GM21825 (cell line): ENCODE measurements around the gene SLCO4A1.
"Not testable (repeated sequence)": the region's sequence is repeated elsewhere in the genome, so short reads cannot be mapped to it uniquely, and the experiment has no call there.

ENCODE experiments used
- ATAC-seq: cut with Tn5 transposase; IDR thresholded peaks from one replicate; pipeline ENCODE4 v1.9.1; 2021; ENCODE audit warnings: mild to moderate bottlenecking, moderate library complexity; ENCODE audit not compliant: unreplicated experiment

SLCO4A1 gene

DNA sequence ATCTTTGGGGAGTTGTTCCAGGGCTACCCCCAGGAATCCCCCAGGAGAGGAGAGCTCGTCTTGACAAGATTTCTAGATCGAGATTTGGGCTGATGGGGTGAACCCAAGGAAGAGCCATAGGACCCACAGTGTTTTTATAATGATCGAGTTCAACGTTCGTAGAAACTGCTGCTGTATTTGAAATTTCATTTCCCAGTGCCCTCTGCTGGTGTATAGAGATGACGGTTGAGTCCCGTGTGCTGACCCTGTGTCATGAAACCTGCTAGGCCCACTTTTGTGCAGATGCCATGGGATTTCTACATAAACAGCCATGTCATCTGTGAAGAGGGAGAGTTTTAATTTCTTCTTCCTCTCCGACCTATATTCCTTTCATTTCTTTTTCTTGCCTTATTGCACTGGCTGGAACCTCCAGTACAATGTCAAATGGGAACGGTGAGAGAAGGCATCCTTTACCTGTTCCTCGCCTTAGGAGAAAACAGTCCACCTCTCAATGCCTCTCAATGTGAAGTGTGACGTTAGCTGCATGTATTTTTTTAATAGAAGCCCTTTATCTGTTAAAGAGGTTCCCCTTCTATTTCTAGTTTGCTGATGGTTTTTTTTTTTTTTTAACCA is 37.8 kb downstream of the SLCO4A1 start:
- no peak for ATAC-seq

DNA sequence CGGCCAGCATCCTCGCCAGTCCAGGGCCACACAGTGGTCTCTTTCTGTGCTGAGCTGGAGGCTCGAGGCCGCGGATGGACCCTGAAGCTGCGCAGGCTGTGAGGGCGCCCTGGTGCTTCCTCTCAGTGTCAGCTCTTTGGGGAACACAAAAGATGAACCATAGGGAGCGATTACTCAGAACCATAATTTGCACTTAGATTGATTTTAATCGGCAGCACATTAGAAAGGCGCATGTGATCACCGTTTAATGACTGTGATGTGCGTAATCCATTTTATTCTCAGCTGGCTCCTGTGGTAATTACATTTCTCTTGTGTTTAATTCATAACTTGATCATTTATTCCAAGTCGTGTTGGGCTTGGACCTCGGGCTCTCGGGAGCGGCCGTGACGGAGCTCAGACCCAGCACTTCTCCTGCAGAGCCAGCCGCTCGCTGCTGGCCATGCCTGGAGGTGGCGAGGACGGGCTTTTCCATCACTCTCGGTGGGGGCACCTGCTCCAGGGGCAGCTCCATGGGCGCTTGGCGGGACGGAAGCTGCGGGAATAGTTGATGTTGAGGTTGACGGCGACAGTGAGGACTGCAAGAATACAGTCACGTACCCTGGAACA is 40.7 kb downstream of the SLCO4A1 start:
- no peak for ATAC-seq

DNA sequence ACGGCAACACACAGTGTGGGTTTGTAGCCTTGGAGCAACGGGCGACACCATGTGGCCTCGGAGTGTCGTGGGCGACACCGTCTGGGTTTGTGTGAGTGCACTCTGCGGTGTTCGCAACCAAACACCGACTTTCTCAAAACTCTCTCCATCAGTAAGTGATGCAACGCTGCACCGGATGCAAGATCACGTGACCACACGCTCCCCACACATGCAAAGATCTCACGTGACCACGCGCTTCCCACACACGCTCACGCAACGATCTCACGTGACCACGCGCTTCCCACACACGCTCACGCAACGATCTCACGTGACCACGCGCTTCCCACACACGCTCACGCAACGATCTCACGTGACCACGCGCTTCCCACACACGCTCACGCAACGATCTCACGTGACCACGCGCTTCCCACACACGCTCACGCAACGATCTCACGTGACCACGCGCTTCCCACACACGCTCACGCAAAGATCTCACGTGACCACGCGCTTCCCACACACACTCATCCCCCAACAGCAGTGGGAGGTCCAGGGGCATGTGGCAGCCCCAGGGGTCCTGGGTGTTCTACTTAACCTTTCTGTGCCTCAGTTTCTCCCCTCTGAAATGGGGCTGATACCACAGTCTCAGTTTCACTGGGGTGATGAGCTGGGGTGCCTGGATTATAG is 41.5 kb downstream of the SLCO4A1 start:
- ATAC-seq: not testable (repeated sequence)

DNA sequence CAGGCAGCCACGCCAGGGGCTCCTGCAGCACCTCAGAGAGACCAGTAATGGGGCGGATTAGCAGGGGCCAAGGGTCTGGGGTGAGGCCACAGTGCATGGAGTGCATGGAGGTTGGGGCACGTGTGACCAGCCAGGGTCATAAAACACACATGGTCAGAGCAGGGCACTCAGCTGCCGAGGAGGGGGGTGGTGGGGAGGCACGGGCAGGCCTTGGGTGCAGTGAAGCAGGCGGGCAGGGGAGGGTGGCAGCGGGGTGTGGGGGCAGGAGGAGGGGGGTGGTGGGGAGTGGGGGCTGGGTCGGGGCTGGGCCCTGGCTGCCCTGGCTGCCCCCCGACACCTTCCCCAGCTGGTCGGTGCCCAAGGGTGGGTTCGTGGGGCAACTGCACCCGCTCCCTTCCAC is 42.7 kb downstream of the SLCO4A1 start:
- no peak for ATAC-seq

DNA sequence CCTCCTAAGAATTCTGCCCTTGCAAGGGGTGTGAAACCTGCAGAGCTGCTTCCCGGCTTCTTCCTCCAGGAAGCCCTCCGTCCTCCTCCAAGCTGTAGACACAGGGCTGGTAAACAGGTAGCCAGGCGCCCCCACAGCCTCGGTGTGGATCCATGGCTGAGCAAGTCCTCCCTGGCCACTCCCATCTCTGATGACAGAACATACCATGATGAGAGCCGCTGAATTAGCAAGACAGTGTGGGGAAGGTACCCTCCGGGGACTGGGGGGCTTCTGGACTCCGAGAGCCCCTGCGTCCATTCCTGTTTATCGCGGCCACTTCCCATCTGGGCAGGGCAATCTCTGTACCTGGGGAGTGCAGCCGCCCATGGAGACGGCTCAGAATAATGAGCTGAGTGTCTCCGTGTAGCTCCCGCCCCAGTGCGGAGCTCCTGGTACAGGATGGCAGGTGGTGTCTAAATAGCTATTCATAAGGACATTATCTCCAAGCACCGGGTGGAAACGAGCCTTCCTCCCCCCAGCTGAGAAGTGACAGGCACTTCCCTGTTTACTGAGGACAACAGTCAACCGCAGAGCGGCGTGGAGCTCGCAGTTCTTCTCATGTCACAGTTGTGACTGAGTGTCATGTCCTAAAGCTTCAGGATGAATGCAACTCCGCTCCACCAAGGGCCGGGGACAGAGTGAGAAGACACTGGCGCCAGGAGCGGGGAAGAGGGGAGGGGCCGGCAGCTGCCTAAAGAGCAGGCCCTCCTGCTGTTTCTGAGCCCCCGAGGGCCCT is 43.7 kb downstream of the SLCO4A1 start:
- no peak for ATAC-seq

DNA sequence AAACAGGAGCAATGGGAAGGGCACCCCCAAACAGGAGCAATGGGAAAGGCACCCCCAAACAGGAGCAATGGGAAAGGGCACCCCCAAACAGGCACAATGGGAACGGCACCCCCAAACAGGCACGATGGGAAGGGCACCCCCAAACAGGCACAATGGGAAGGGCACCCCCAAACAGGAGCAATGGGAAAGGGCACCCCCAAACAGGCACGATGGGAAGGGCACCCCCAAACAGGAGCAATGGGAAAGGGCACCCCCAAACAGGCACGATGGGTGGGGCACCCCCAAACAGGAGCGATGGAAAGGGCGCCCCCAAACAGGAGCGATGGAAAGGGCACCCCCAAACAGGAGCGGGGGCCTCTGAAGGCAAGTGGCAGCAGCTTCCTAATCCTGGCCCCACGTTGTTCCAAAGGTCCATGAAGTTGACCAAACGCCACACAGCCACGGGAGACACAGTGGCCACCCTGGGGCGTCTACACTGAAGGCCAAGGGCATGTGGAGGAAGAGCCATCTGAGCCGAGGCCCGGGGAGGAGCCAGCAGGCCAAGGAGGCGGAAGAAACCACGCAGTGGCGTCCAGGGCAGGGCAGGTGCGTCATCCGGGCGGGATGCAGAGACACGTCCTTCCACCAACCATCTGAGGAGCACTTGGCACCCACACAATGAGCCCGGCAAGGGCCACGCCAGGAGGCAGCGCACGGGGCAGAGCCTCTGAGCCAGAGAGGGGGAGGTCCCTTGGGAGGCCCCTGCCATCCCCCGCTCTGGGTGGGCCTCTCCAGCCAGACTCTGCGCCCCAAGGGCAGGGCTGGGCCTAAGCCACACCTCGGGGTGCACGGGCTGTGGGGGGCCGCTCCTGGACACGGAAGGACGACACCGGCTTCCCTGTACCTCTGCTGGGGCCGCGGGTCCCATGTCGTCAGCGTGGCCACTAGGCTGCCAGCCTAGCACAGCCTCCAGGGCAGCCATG is 44.8 kb downstream of the SLCO4A1 start:
- ATAC-seq: no peak

DNA sequence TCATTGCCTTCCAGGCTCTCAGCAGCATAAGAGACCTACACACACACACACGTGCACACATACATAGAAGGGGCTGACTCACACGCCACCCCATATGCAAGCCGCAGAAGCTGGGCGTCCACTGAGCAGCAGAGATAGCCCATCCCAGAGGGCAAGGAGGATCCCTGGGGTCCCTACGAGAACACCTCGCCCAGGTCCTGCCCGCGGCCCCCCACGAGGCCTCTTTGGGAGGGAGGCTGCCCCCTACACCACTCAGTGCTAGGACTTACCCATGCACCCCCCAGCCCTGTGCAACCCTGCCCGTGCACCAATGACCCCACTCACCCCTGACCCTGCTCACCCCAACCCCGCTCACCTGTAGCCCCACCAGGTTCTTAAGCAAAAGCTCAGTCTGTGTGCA is 45.8 kb downstream of the SLCO4A1 start:
- no peak for ATAC-seq

DNA sequence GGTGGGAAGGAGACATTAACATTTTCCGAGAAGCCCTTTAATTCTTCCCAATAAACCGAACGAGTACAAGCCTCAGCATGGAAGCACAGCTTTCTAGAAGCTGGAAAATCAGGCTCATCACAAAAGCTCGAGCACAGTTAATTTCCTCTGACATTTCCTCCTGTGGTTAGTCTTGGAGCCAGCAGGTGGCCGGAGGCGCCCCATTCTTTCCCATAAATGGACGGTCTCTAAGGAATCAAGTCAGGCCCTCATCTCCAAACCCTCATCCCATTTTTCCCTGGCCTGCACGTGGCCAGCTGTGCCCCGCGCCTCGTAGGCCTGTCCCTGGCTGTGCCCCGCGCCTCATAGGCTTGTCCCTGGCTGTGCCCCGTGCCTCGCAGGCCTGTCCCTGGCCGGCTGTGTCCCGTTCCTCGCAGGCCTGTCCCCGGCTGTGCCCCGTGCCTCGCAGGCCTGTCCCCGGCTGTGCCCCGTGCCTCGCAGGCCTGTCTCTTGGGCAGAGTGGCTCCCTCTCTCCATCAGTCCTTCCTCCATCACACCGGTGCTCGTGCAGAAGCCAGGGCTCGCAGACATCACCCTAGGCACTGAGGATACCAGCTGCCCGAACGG is 46.7 kb downstream of the SLCO4A1 start:
- ATAC-seq: no peak

DNA sequence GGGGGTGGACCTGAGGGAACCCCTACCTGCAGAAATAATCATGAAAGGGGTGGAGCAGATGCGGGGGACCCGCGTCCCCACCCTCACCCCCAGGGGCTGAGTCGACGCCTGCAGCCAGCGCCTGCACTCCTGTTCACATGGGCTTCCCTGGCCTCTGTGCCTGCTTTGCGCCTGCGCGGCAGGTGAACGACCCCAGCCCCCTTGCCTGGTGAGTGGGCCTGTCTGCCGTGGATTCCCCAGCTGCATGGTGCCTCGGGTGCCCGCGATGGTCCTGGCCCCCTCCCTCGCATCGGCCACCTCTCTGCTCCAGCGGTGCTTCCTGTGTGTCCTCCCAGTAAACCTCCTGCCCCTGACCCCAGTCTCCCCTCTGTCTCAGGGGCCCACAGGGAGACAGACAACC is 47.6 kb downstream of the SLCO4A1 start:
- ATAC-seq: no peak

DNA sequence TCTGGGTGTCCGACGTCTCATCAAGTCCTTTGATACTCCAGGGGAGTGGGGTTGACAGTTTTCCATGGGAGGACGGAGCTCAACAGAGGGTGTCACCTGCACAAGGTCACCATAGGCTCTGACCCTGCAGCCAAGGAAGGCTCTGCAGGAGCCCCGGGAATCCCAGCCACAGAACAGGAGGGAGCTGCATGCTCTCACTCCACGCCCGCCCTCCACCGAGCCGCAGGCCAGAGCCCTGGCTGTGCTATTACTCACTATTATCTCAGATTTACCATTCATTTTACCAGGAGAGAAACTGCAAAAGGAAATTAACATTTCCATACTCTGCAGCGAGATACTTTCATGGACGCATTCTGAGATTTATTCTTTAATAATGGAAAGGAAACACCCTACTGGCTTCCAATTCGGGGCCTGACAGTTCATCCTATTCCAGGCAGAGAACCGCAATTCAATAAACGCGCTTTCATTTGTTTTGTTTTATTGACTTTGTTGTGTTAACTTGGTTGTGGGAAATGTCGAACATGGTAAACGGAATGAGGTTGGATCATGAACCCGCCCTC is 48.0 kb downstream of the SLCO4A1 start:
- ATAC-seq: no peak

DNA sequence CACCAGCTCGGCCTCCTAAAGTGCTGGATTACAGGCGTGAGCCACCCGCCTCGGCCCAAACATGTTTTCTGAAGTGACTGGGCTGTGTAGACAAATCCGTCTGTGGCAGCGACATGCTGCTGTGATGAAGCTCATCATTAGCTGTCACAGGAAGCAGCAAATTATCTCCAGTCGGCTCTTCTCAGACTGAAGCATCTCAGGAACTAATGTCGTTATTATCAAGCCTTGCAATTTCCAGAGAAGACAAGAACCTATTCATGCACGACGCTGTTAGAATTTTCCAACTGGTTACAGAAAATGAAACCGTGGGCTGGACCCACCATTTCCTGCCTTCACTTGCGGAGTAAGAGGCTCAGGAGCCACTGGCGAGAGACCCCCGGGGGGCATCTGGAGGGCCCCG is 49.2 kb downstream of the SLCO4A1 start:
- no peak for ATAC-seq

DNA sequence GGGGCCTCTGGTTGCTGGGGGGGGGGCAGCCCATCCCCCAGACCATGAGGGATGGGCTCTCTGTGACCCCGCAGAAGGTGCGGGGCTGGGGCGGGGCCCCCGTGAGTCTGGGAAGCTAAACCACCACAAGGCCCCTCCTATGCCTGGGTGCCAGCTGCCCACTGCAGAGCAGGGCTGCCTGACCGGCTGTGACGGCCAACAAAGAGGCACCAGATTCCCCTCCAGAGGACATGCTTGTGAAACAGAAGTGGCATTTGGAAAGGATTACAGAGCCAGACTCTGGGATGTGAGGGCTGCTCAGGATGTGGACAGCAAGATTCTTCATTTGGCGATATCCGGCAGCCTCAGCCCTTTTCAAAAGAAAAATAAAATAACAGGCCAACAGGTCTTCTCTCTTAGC is 49.9 kb downstream of the SLCO4A1 start:
- no peak for ATAC-seq

DNA sequence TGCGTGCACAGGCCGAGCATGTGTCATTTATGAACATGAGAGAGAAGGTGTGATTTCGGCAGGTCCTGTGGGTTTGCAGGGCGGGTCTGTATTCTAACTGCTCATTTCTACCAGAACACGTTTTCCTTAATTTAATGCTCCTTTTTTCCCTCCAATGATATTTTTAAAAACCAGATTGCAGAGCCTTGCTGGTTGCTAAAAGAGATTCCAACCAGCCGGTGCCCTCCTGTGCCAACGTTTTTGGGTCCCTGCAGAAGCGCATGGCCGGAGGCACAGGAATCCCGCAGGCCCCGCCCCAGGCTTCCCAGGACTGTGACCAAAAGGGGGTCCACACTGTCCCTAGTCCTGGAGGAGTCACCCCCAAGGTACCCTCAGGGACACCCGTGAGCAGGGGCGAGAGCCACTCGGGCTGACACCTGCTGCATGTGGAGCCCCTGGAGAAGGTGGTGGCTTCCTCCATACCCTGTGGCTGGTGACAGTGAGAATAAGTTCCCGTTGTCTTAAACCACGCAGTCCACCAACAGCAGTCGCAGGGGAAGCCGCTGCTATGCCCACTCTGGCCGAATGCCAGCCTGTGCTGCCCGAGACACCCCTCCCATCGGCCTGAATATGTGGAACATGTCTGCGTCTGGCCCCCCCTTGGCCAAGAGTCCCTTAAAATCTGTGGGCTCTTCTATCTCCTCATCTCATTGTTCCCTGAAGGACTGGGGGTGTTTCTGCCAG is 50.7 kb downstream of the SLCO4A1 start:
- ATAC-seq: no peak

DNA sequence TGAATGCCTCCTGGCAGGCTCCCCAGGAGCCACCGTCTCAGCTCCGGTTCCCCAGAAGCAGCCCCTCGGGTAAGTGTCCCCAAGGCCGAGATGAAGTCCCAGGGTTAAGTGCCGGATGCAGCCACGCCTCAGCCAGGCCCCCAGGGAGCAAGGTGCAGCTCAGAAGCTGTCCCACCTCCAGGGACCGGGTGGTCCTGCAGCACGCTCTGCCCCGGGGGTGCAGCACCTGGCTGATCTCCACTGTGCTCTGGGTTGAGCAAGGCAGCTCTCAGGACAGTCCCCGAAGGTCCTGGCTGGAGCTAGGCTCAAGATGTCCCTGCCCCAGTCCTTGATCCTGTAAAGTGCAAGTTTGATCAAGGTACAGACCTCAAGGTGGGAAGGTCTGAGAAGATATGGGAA is 51.2 kb downstream of the SLCO4A1 start:
- ATAC-seq: no peak

DNA sequence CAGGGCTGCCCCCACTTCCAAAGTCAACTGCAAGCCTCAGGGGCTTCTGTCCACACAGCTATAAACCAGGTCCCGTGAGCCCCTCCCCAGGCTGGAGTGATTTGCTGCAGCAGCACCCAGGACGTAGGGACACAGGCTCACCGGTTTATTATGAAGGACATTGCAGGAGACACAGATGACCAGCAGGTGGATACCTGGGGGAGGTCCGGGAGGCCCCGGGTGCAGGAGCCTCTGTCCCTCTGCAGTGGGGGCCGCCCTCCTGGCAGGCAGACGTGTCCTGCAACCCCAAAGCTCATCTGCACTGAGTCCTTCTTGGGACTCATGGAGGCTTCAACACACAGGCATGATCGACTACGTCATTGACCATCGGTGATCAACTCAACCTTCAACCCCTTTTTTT is 51.8 kb downstream of the SLCO4A1 start:
- no peak for ATAC-seq

DNA sequence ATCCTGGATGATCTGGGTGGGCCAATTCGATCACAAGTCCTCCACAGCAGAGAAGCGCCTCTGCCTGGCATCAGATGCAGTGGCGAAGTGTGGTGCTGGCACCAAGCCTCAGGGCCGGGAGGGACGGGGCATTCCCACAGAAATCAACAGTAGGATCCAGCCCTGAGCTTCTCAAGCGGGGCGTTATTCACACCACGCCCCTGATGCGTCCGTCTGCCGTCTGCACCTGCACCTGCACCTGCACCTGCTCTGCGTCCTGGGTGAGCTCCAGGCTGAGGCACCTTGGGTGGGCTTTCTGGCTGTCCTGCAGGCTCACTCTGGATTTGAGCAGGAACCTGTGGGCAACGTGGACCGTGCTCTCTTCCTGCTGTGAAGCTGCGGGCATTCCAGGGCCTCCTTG is 52.6 kb downstream of the SLCO4A1 start:
- ATAC-seq: no peak

DNA sequence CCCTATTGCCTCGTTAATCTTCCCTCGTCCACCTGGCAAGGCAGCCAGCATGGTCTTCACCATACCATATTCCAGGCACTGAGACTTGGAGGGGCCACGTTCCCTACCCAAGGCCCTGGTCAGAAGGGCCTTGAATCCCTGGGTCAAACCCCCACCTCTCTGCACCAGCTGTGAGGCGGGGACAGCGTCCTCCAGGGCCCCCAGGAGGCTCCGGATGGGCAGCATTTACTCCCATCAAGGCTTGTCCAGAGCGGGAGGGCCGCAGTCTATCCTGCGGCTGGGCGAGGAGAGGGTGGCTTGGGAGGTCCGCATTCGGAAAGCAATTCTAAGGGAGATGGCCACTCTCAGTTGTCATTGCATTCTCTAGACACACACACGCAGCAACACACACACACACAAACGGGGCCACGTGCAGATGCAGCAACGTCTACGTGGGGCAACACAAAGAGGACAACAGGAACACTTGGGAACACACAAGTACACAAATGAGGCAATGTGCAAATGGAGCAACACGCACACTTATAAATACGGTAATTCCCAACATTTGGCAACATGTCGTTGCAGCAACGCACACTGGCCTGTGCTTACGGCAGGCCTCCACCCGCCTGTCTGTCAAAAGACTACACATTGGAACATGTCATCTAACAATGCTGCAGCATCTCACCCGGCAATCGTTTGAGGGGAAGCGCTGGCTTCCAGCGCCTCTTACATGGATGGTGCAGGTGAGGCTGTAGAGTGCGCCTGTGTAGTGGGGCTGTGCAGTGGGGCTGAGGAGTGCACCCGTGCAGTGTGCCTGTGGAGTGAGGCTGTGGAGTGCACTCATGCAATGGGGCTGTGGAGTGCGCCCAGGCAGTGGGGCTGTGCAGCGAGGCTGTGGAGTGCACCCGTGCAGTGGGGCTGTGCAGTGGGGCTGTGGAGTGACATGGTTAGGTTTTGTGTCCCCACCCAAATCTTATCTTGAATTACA is 53.4 kb downstream of the SLCO4A1 start:
- no peak for ATAC-seq

DNA sequence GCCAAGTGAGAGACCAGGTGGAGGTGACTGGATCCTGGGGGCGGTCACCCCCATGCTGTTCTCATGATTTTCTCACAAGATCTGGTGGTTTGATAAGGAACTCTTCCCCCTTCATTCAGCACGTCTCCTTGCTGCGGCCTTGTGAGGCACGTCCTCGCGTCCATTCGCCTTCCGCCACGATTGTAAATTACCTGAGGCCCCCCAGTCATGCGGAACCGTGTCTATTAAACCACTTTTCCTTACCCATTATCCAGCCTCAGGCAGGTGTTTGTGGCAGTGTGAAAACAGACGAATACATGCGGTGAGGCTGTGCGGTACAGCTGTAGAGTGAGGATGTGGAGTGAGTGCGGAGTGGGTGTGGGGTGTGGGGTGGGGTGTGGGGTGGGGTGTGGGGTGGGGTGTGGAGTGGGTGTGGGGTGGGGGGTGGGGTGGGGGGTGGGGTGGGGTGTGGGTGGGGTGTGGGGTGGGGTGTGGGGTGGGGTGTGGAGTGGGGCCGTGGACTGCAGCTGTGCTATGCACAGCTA is 54.2 kb downstream of the SLCO4A1 start:
- no peak for ATAC-seq
